IPS-18c (cell line): Measurements from ENCODE around the gene PRR5L.

ENCODE experiments used
- H3K4me3 ChIP-seq: 2 replicates; pipeline ENCODE4 v1.7.0; 2013; ENCODE audit warnings: low read depth, mild to moderate bottlenecking, low read length, moderate library complexity; ENCODE audit not compliant: insufficient read depth
- H3K9me3 ChIP-seq: one replicate; pipeline ENCODE4 v1.6.1; 2013; ENCODE audit warnings: mild to moderate bottlenecking, low read length, moderate library complexity; ENCODE audit not compliant: control insufficient read depth, insufficient read depth

Gene PRR5L

GRCh38 chr11:36399236-36399635, 103.1 kb downstream of the PRR5L start:
- H3K4me3 ChIP-seq: no peak overlapping the region
- H3K9me3 ChIP-seq: no peaks in the 10 kb centered on the region

- H3K9me3 ChIP-seq: no peaks in the 10 kb centered on the region
- H3K4me3 ChIP-seq: no peak overlapping the region
These were observed 103.7 kb downstream of the PRR5L start for GRCh38 chr11:36399745-36400144.

- Histone ChIP-seq H3K4me3 (no peak overlapping the region), H3K9me3 (no peaks in the 10 kb centered on the region)
These were observed 104.8 kb downstream of the PRR5L start for GRCh38 chr11:36400766-36401455.

GRCh38 chr11:36402568-36403170, 106.6 kb downstream of the PRR5L start:
- Histone ChIP-seq H3K4me3 (no peak overlapping the region), H3K9me3 (no peaks in the 10 kb centered on the region)

GRCh38 chr11:36403661-36404060, 107.6 kb downstream of the PRR5L start:
- Histone ChIP-seq H3K9me3 (no peaks in the 10 kb centered on the region), H3K4me3 (no peak overlapping the region)

- H3K4me3 ChIP-seq: no peak overlapping the region
These were observed 108.7 kb downstream of the PRR5L start for GRCh38 chr11:36404831-36405230.

GRCh38 chr11:36405585-36406367, 109.7 kb downstream of the PRR5L start:
- H3K4me3 ChIP-seq: no peak overlapping the region
- H3K9me3 ChIP-seq: no peaks in the 10 kb centered on the region

More at GRCh38 chr11:36404831-36405230, 108.7 kb downstream of the PRR5L start:
- no peaks in the 10 kb centered on the region for H3K9me3 ChIP-seq

- H3K4me3 ChIP-seq: no peak overlapping the region
These were observed 111.3 kb downstream of the PRR5L start for GRCh38 chr11:36407356-36407755.

GRCh38 chr11:36408498-36409136, 112.5 kb downstream of the PRR5L start:
- H3K4me3 ChIP-seq: no peak overlapping the region
- no peaks in the 10 kb centered on the region for H3K9me3 ChIP-seq

More at GRCh38 chr11:36407356-36407755, 111.3 kb downstream of the PRR5L start:
- H3K9me3 ChIP-seq: no peaks in the 10 kb centered on the region

- H3K4me3 ChIP-seq: no peak overlapping the region
These were observed 113.2 kb downstream of the PRR5L start for GRCh38 chr11:36409152-36409816.

GRCh38 chr11:36411202-36411640, 115.1 kb downstream of the PRR5L start:
- Histone ChIP-seq H3K4me3 (no peak overlapping the region), H3K9me3 (no peaks in the 10 kb centered on the region)

More at GRCh38 chr11:36409152-36409816, 113.2 kb downstream of the PRR5L start:
- H3K9me3 ChIP-seq: no peaks in the 10 kb centered on the region

- Histone ChIP-seq H3K9me3 (no peaks in the 10 kb centered on the region), H3K4me3 (no peak overlapping the region)
These were observed 116.8 kb downstream of the PRR5L start for GRCh38 chr11:36412781-36413383.

GRCh38 chr11:36417154-36417553, 121.1 kb downstream of the PRR5L start:
- no peaks in the 10 kb centered on the region for H3K9me3 ChIP-seq
- H3K4me3 ChIP-seq: no peak overlapping the region

- Histone ChIP-seq H3K9me3 (no peaks in the 10 kb centered on the region), H3K4me3 (no peak overlapping the region)
These were observed 123.8 kb downstream of the PRR5L start for GRCh38 chr11:36419791-36420424.

GRCh38 chr11:36421546-36422155, 125.6 kb downstream of the PRR5L start:
- H3K4me3 ChIP-seq: no peak overlapping the region
- H3K9me3 ChIP-seq: no peaks in the 10 kb centered on the region

GRCh38 chr11:36425561-36426081, 129.5 kb downstream of the PRR5L start:
- Histone ChIP-seq H3K4me3 (no peak overlapping the region), H3K9me3 (no peaks in the 10 kb centered on the region)
